ENCODE measurements around the gene JUN. TPM values are rescaled to one million over a fixed set of nuclear protein-coding genes. Genes with fewer than 3 reads are reported as not detected.
A peak's percentile ranks its signal among the peaks of the same experiment; 100 is the strongest.
"Not testable (repeated sequence)": the region's sequence is repeated elsewhere in the genome, so short reads cannot be mapped to it uniquely, and the experiment has no call there.

JUN gene
- total and polyA plus RNA-seq, 2 experiments from 2014 or later = 23.3 to 28.5 TPM

DNA sequence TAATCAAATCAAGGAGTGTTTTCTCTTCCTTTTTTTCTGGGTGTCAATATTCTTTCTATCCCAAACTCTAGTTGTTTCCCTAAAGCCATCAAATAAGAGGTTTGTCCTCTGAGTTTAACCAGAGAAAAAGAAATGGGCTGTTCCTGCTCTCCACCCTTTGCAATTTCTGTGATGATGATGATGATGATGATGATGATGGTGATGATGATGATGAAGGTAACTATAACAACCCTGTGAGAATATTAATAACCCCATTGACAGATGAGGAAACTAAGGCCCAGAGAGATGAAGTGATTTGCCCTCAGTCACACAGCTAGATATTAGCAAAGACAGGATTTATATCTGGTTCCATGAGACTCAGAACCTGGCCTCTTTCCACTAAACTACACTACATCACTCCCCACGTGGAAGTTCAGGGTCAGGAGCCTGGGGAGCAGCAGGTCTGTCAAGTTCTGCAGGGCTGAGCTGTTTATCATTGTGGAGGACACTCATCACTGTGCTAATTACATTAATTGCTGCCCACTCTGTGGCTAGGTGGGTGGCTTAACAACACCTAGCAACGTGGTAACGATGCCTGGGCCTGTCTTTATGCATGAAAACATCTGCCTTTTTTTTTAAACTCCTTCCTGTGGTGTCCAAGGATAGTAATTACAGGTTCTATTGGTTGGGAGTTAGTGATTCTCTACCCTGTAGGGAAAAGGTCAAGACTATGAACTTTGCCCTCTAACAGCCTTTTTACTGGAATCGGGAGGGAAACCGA, 19.0 kb upstream of the JUN start (continued):
- TF ChIP-seq STAT1 (IDR thresholded peaks at IDR 0.05; ENCODE audit: unreplicated experiment) = no peak

DNA sequence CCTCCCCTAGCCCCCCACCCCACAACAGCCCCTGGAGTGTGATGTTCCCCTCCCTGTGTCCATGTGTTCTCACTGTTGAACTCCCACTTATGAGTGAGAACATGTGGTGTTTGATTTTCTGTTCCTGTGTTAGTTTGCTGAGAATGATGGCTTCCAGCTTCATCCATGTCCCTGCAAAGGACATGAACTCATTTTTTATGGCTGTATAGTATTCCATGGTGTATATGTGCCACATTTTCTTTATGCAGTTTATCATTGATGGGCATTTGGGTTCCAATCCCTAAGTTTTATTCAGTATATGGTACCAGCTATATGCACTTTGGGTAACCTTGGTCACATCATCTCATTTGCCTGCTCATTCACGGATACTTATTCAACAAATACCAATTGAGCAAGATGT, 17.4 kb upstream of the JUN start:
- not testable (repeated sequence) for H3K27me3 ChIP-seq (ENCODE audit: insufficient read depth); H3K4me3 ChIP-seq; DNase-seq (ENCODE audit: low spot score); H3K4me1 ChIP-seq (ENCODE audit: insufficient read depth); H3K9me2 ChIP-seq (ENCODE audit: insufficient read depth); H3K27ac ChIP-seq (ENCODE audit: low read depth); H3K36me3 Mint-ChIP-seq (ENCODE audit: low read depth); H3F3A ChIP-seq (replicated peaks; ENCODE audit: low read depth); H3K27ac Mint-ChIP-seq; H3K4me2 ChIP-seq; H4K20me1 ChIP-seq (replicated peaks; ENCODE audit: insufficient read depth); H3K4me3 Mint-ChIP-seq; H3K79me2 ChIP-seq (replicated peaks; ENCODE audit: insufficient read depth); ATAC-seq; H3K27me3 Mint-ChIP-seq (ENCODE audit: insufficient read depth, low read depth, poor library complexity); H3K36me3 ChIP-seq (ENCODE audit: insufficient read depth); H3K9me3 Mint-ChIP-seq
- H2AFZ ChIP-seq = 0 out of 2 replicates have a peak overlapping the region, but pooled peaks have one; percentile 10
- H3K4me1 Mint-ChIP-seq = peaks cover 12% of the 10 kb centered on the region

DNA sequence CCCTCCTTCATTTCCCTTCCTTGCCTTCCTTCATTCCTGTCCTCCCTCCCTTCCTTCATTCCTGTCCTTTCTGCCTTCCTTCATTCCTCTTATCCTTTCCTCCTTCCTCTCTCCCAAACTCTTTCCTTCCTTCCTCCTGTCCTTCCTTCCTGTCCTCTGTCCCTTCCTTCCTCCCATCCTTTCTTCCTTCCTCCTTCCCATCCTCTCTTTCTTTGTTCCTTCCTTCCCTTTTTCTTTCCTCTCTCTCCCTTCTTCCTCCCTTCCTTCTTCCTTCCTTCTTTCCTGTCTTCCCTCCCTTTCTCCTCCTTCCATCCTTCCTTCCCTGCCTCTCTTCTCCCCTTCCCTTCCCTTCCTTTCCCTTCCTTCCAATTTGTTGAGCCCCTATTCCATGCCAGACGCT, 15.8 kb upstream of the JUN start:
- Histone ChIP-seq H3K9me2 (ENCODE audit: insufficient read depth) (peaks cover 3% of the 10 kb centered on the region; the same call in 1 of the 2 replicates), H3K4me1 (ENCODE audit: insufficient read depth) (peaks cover 10% of the 10 kb centered on the region; the same call in 1 of the 2 replicates), H3K79me2 (replicated peaks; ENCODE audit: insufficient read depth) (no peaks in the 10 kb centered on the region), H3K27ac (ENCODE audit: low read depth) (no peak overlapping the region), H4K20me1 (replicated peaks; ENCODE audit: insufficient read depth) (no peaks in the 10 kb centered on the region), H2AFZ (no peak overlapping the region), H3K4me2 (no peak overlapping the region), H3F3A (replicated peaks; ENCODE audit: low read depth) (no peaks in the 10 kb centered on the region), H3K27me3 (ENCODE audit: insufficient read depth) (no peaks in the 10 kb centered on the region), H3K36me3 (ENCODE audit: insufficient read depth) (no peaks in the 10 kb centered on the region), H3K4me3 (no peak overlapping the region)
- H3K27ac Mint-ChIP-seq = no peak overlapping the region
- no peaks in the 10 kb centered on the region for H3K36me3 Mint-ChIP-seq (ENCODE audit: low read depth)
- DNase-seq (ENCODE audit: low spot score) = no peak
- no peak overlapping the region for H3K4me3 Mint-ChIP-seq
- peaks cover 2% of the 10 kb centered on the region for H3K27me3 Mint-ChIP-seq (ENCODE audit: insufficient read depth, low read depth, poor library complexity)
- H3K4me1 Mint-ChIP-seq = peaks cover 11% of the 10 kb centered on the region
- no peak for ATAC-seq
- no peaks in the 10 kb centered on the region for H3K9me3 Mint-ChIP-seq
- TF ChIP-seq ZNF114 (CRISPR knock-in tag; IDR thresholded peaks at IDR 0.05) (no peak), EZH2phosphoT487 (IDR thresholded peaks at IDR 0.05; ENCODE audit: unreplicated experiment) (no peak), POLR2AphosphoS5 (IDR thresholded peaks at IDR 0.05; ENCODE audit: low read depth) (no peak), CREB1 (CRISPR knock-in tag; IDR thresholded peaks at IDR 0.05; ENCODE audit: low read depth) (no peak), STAT1 (IDR thresholded peaks at IDR 0.05; ENCODE audit: unreplicated experiment) (no peak), CTCF (conservative IDR thresholded peaks at IDR 0.05; ENCODE audit: low read depth in 2 of 2) (no peak)
- TF ChIP-seq, protein P1, sequence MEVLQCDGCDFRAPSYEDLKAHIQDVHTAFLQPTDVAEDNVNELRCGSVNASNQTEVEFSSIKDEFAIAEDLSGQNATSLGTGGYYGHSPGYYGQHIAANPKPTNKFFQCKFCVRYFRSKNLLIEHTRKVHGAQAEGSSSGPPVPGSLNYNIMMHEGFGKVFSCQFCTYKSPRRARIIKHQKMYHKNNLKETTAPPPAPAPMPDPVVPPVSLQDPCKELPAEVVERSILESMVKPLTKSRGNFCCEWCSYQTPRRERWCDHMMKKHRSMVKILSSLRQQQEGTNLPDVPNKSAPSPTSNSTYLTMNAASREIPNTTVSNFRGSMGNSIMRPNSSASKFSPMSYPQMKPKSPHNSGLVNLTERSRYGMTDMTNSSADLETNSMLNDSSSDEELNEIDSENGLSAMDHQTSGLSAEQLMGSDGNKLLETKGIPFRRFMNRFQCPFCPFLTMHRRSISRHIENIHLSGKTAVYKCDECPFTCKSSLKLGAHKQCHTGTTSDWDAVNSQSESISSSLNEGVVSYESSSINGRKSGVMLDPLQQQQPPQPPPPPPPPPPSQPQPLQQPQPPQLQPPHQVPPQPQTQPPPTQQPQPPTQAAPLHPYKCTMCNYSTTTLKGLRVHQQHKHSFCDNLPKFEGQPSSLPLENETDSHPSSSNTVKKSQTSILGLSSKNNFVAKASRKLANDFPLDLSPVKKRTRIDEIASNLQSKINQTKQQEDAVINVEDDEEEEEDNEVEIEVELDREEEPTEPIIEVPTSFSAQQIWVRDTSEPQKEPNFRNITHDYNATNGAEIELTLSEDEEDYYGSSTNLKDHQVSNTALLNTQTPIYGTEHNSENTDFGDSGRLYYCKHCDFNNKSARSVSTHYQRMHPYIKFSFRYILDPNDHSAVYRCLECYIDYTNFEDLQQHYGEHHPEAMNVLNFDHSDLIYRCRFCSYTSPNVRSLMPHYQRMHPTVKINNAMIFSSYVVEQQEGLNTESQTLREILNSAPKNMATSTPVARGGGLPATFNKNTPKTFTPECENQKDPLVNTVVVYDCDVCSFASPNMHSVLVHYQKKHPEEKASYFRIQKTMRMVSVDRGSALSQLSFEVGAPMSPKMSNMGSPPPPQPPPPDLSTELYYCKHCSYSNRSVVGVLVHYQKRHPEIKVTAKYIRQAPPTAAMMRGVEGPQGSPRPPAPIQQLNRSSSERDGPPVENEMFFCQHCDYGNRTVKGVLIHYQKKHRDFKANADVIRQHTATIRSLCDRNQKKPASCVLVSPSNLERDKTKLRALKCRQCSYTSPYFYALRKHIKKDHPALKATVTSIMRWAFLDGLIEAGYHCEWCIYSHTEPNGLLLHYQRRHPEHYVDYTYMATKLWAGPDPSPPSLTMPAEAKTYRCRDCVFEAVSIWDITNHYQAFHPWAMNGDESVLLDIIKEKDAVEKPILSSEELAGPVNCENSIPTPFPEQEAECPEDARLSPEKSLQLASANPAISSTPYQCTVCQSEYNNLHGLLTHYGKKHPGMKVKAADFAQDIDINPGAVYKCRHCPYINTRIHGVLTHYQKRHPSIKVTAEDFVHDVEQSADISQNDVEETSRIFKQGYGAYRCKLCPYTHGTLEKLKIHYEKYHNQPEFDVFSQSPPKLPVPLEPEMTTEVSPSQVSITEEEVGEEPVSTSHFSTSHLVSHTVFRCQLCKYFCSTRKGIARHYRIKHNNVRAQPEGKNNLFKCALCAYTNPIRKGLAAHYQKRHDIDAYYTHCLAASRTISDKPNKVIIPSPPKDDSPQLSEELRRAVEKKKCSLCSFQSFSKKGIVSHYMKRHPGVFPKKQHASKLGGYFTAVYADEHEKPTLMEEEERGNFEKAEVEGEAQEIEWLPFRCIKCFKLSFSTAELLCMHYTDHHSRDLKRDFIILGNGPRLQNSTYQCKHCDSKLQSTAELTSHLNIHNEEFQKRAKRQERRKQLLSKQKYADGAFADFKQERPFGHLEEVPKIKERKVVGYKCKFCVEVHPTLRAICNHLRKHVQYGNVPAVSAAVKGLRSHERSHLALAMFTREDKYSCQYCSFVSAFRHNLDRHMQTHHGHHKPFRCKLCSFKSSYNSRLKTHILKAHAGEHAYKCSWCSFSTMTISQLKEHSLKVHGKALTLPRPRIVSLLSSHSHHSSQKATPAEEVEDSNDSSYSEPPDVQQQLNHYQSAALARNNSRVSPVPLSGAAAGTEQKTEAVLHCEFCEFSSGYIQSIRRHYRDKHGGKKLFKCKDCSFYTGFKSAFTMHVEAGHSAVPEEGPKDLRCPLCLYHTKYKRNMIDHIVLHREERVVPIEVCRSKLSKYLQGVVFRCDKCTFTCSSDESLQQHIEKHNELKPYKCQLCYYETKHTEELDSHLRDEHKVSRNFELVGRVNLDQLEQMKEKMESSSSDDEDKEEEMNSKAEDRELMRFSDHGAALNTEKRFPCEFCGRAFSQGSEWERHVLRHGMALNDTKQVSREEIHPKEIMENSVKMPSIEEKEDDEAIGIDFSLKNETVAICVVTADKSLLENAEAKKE (CRISPR knock-in tag; IDR thresholded peaks at IDR 0.05) = no peak
- TF ChIP-seq, protein P2, sequence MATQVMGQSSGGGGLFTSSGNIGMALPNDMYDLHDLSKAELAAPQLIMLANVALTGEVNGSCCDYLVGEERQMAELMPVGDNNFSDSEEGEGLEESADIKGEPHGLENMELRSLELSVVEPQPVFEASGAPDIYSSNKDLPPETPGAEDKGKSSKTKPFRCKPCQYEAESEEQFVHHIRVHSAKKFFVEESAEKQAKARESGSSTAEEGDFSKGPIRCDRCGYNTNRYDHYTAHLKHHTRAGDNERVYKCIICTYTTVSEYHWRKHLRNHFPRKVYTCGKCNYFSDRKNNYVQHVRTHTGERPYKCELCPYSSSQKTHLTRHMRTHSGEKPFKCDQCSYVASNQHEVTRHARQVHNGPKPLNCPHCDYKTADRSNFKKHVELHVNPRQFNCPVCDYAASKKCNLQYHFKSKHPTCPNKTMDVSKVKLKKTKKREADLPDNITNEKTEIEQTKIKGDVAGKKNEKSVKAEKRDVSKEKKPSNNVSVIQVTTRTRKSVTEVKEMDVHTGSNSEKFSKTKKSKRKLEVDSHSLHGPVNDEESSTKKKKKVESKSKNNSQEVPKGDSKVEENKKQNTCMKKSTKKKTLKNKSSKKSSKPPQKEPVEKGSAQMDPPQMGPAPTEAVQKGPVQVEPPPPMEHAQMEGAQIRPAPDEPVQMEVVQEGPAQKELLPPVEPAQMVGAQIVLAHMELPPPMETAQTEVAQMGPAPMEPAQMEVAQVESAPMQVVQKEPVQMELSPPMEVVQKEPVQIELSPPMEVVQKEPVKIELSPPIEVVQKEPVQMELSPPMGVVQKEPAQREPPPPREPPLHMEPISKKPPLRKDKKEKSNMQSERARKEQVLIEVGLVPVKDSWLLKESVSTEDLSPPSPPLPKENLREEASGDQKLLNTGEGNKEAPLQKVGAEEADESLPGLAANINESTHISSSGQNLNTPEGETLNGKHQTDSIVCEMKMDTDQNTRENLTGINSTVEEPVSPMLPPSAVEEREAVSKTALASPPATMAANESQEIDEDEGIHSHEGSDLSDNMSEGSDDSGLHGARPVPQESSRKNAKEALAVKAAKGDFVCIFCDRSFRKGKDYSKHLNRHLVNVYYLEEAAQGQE (IDR thresholded peaks at IDR 0.05; ENCODE audit: unreplicated experiment) = no peak

All from GM23338 (cell line).